Measurements from ENCODE around the gene AP1S3. TPM values are rescaled to one million over a fixed set of nuclear protein-coding genes. Genes with fewer than 3 reads are reported as not detected.
A peak's percentile ranks its signal among the peaks of the same experiment; 100 is the strongest.

Gene AP1S3
- polyA plus RNA-seq, 6 donors from 2014 or later, result 7.6 to 17.5 (median 12.2) TPM

- peak overlapping the region in 6 of 8 donors; percentile 6 to 80 (median 30) for H3K4me3 Mint-ChIP-seq
These were observed 50.4 kb downstream of the AP1S3 start for GRCh38 chr2:223786943-223787342.

GRCh38 chr2:223786236-223786635 lies 51.1 kb downstream of the AP1S3 start:
- DNase-seq (no peak), ATAC-seq (ENCODE audit: low read depth in 2 of 2) (no peak)
- H3K9me3 Mint-ChIP-seq, result peaks cover 0 to 2% (median 0%) of the 10 kb centered on the region in 7 donors
- H3K27me3 Mint-ChIP-seq, result no peaks in the 10 kb centered on the region
- H3K4me1 Mint-ChIP-seq, result peaks cover 41 to 60% (median 50%) of the 10 kb centered on the region in 3 donors
- H3K36me3 Mint-ChIP-seq, result peaks cover 0 to 4% of the 10 kb centered on the region in 2 donors
- peak overlapping the region in 4 of 8 donors; percentile 4 to 80 (median 44) for H3K4me3 Mint-ChIP-seq
- peak overlapping the region; percentile 47 to 96 (median 84) for H3K27ac Mint-ChIP-seq

More at GRCh38 chr2:223786943-223787342, 50.4 kb downstream of the AP1S3 start:
- H3K4me1 Mint-ChIP-seq, result peaks cover 44 to 67% (median 53%) of the 10 kb centered on the region in 3 donors
- H3K36me3 Mint-ChIP-seq, result peaks cover 0 to 4% of the 10 kb centered on the region in 2 donors
- peak; percentile 13 for DNase-seq
- peak; percentile 73 to 78 for ATAC-seq (ENCODE audit: low read depth in 2 of 2)
- no peaks in the 10 kb centered on the region for H3K27me3 Mint-ChIP-seq
- H3K9me3 Mint-ChIP-seq, result peaks cover 0 to 2% (median 0%) of the 10 kb centered on the region in 7 donors
- H3K27ac Mint-ChIP-seq, result peak overlapping the region; percentile 82 to 96 (median 92)

GRCh38 chr2:223784221-223784772 lies 53.1 kb downstream of the AP1S3 start:
- DNase-seq, result no peak
- Mint-ChIP-seq H3K27me3 (no peaks in the 10 kb centered on the region), H3K27ac (peak overlapping the region in 4 of 6 donors; percentile 57 to 93 (median 72)), H3K36me3 (no peaks in the 10 kb centered on the region), H3K4me1 (peaks cover 31 to 57% (median 52%) of the 10 kb centered on the region in 3 donors), H3K9me3 (peaks cover 0 to 2% (median 0%) of the 10 kb centered on the region in 7 donors), H3K4me3 (peak overlapping the region in 1 of 8 donors; percentile 64)
- no peak for ATAC-seq (ENCODE audit: low read depth in 2 of 2)

- ATAC-seq (ENCODE audit: low read depth in 2 of 2) (no peak), DNase-seq (no peak)
- Mint-ChIP-seq H3K36me3 (no peaks in the 10 kb centered on the region), H3K9me3 (peaks cover 0 to 2% (median 0%) of the 10 kb centered on the region in 7 donors), H3K27ac (no peak overlapping the region), H3K4me1 (peaks cover 26 to 47% (median 40%) of the 10 kb centered on the region in 3 donors), H3K4me3 (no peak overlapping the region), H3K27me3 (no peaks in the 10 kb centered on the region)
These were observed 54.8 kb downstream of the AP1S3 start for GRCh38 chr2:223782629-223783028.

GRCh38 chr2:223781560-223781959 lies 55.8 kb downstream of the AP1S3 start:
- H3K9me3 Mint-ChIP-seq, result no peaks in the 10 kb centered on the region
- peaks cover 17 to 36% (median 29%) of the 10 kb centered on the region in 3 donors for H3K4me1 Mint-ChIP-seq
- no peak overlapping the region for H3K4me3 Mint-ChIP-seq
- H3K27me3 Mint-ChIP-seq, result no peaks in the 10 kb centered on the region
- H3K36me3 Mint-ChIP-seq, result peaks cover 0 to 1% of the 10 kb centered on the region in 2 donors
- ATAC-seq (ENCODE audit: low read depth in 2 of 2) (no peak), DNase-seq (no peak)
- no peak overlapping the region for H3K27ac Mint-ChIP-seq

- Mint-ChIP-seq H3K4me1 (peaks cover 14 to 23% (median 16%) of the 10 kb centered on the region in 3 donors), H3K27ac (peak overlapping the region in 2 of 6 donors; percentile 45 to 77), H3K27me3 (no peaks in the 10 kb centered on the region), H3K36me3 (peaks cover 3 to 14% of the 10 kb centered on the region in 2 donors), H3K9me3 (no peaks in the 10 kb centered on the region), H3K4me3 (peak overlapping the region in 2 of 8 donors; percentile 66 to 74)
- DNase-seq (peak; percentile 57), ATAC-seq (ENCODE audit: low read depth in 2 of 2) (peak; percentile 85 to 92)
These were observed 57.5 kb downstream of the AP1S3 start for GRCh38 chr2:223779877-223780276.

- Mint-ChIP-seq H3K27ac (peak overlapping the region in 2 of 6 donors; percentile 2 to 40), H3K36me3 (peaks cover 12 to 40% of the 10 kb centered on the region in 2 donors), H3K27me3 (no peaks in the 10 kb centered on the region), H3K4me1 (peaks cover 0 to 4% (median 0%) of the 10 kb centered on the region in 3 donors), H3K4me3 (no peak overlapping the region), H3K9me3 (no peaks in the 10 kb centered on the region)
- no peak for DNase-seq
- no peak for ATAC-seq (ENCODE audit: low read depth in 2 of 2)
These were observed 63.2 kb downstream of the AP1S3 start for GRCh38 chr2:223774193-223774592.

GRCh38 chr2:223772363-223772762 lies 65.0 kb downstream of the AP1S3 start:
- H3K27ac Mint-ChIP-seq, result peak overlapping the region in 1 of 6 donors; percentile 22

GRCh38 chr2:223771475-223771874 lies 65.9 kb downstream of the AP1S3 start:
- Mint-ChIP-seq H3K9me3 (peaks cover 0 to 7% (median 5%) of the 10 kb centered on the region in 7 donors), H3K27ac (no peak overlapping the region), H3K27me3 (no peaks in the 10 kb centered on the region), H3K4me1 (peaks cover 0 to 11% (median 0%) of the 10 kb centered on the region in 3 donors), H3K4me3 (no peak overlapping the region), H3K36me3 (peaks cover 31 to 49% of the 10 kb centered on the region in 2 donors)
- ATAC-seq (ENCODE audit: low read depth in 2 of 2) (no peak), DNase-seq (no peak)

More at GRCh38 chr2:223772363-223772762, 65.0 kb downstream of the AP1S3 start:
- peaks cover 24 to 46% of the 10 kb centered on the region in 2 donors for H3K36me3 Mint-ChIP-seq
- H3K4me1 Mint-ChIP-seq, result peaks cover 0 to 11% (median 0%) of the 10 kb centered on the region in 3 donors
- ATAC-seq (ENCODE audit: low read depth in 2 of 2) (no peak), DNase-seq (no peak)
- no peak overlapping the region for H3K4me3 Mint-ChIP-seq
- peaks cover 0 to 4% (median 2%) of the 10 kb centered on the region in 7 donors for H3K9me3 Mint-ChIP-seq
- no peaks in the 10 kb centered on the region for H3K27me3 Mint-ChIP-seq

GRCh38 chr2:223768179-223768578 lies 69.2 kb downstream of the AP1S3 start:
- no peaks in the 10 kb centered on the region for H3K27me3 Mint-ChIP-seq

GRCh38 chr2:223767341-223767740 lies 70.0 kb downstream of the AP1S3 start:
- Mint-ChIP-seq H3K9me3 (peaks cover 0 to 7% (median 5%) of the 10 kb centered on the region in 7 donors), H3K36me3 (peaks cover 19 to 25% of the 10 kb centered on the region in 2 donors), H3K4me1 (peaks cover 0 to 7% (median 0%) of the 10 kb centered on the region in 3 donors), H3K27me3 (no peaks in the 10 kb centered on the region), H3K4me3 (no peak overlapping the region), H3K27ac (peak overlapping the region in 1 of 6 donors; percentile 6)
- DNase-seq, result no peak
- ATAC-seq (ENCODE audit: low read depth in 2 of 2), result no peak

More at GRCh38 chr2:223768179-223768578, 69.2 kb downstream of the AP1S3 start:
- Mint-ChIP-seq H3K9me3 (peaks cover 0 to 7% (median 5%) of the 10 kb centered on the region in 7 donors), H3K4me3 (no peak overlapping the region), H3K27ac (peak overlapping the region in 2 of 6 donors; percentile 27 to 82), H3K4me1 (peaks cover 0 to 7% (median 0%) of the 10 kb centered on the region in 3 donors), H3K36me3 (peaks cover 23 to 25% of the 10 kb centered on the region in 2 donors)
- ATAC-seq (ENCODE audit: low read depth in 2 of 2) (no peak), DNase-seq (no peak)

GRCh38 chr2:223765221-223765785 lies 72.1 kb downstream of the AP1S3 start:
- peaks cover 15 to 25% of the 10 kb centered on the region in 2 donors for H3K36me3 Mint-ChIP-seq
- peaks cover 0 to 7% (median 5%) of the 10 kb centered on the region in 7 donors for H3K9me3 Mint-ChIP-seq
- DNase-seq (no peak), ATAC-seq (ENCODE audit: low read depth in 2 of 2) (no peak)
- H3K4me3 Mint-ChIP-seq, result no peak overlapping the region
- no peak overlapping the region for H3K27ac Mint-ChIP-seq
- peaks cover 0 to 7% (median 2%) of the 10 kb centered on the region in 3 donors for H3K4me1 Mint-ChIP-seq
- no peaks in the 10 kb centered on the region for H3K27me3 Mint-ChIP-seq

GRCh38 chr2:223764796-223765195 lies 72.6 kb downstream of the AP1S3 start:
- H3K9me3 Mint-ChIP-seq, result peaks cover 0 to 7% (median 5%) of the 10 kb centered on the region in 7 donors
- H3K4me3 Mint-ChIP-seq, result no peak overlapping the region
- DNase-seq (no peak), ATAC-seq (ENCODE audit: low read depth in 2 of 2) (no peak)
- H3K36me3 Mint-ChIP-seq, result peaks cover 15 to 25% of the 10 kb centered on the region in 2 donors
- H3K27ac Mint-ChIP-seq, result no peak overlapping the region
- H3K4me1 Mint-ChIP-seq, result peaks cover 0 to 7% (median 2%) of the 10 kb centered on the region in 3 donors
- no peaks in the 10 kb centered on the region for H3K27me3 Mint-ChIP-seq
